Mesenteric fat pad (tissue), 1 donor: ENCODE results near the gene CHRDL2. TPM values are rescaled to one million over a fixed set of nuclear protein-coding genes. Genes with fewer than 3 reads are reported as not detected.
"Not testable (repeated sequence)": the region's sequence is repeated elsewhere in the genome, so short reads cannot be mapped to it uniquely, and the experiment has no call there.

ENCODE experiments used
- DNase-seq: peaks from one replicate; pipeline ENCODE4 v3.0.0-alpha.2; 2020; ENCODE audit warnings: low spot score
- long read RNA-seq: library from polyadenylated mRNA; unstranded; transcript quantifications from one replicate; pipeline ENCODE4 v2.0.0, GENCODE V29; 2020
- total RNA-seq: library from RNA; stranded (reverse); fragmentation: NEBNext Ultra II Directional; extraction: Animal tissue kit (Norgen Biotek cat#: 25700); gene quantifications from one replicate; pipeline ENCODE4 v1.2.1, GENCODE V29; 2021
- donor health status: DM: yes; HTN: yes; CAD: no.

The CHRDL2 gene
- 0.67 TPM for total RNA-seq
- long read RNA-seq = 0 reads

GRCh38 chr11:74731301-74732094, at the start of gene CHRDL2:
TSS of gene CHRDL2 (minus strand) at chr11:74731426. CDS start at chr11:74730888, 538 bp downstream.
- DNase-seq = no peak

- no peak for DNase-seq
These were observed 49.2 kb upstream of the CHRDL2 start for GRCh38 chr11:74780248-74781005.

- no peak for DNase-seq
These were observed 47.4 kb upstream of the CHRDL2 start for GRCh38 chr11:74778581-74778980.

GRCh38 chr11:74777877-74778276, 46.7 kb upstream of the CHRDL2 start:
- no peak for DNase-seq

GRCh38 chr11:74777038-74777437, 45.8 kb upstream of the CHRDL2 start:
- DNase-seq = no peak

- no peak for DNase-seq
These were observed 45.3 kb upstream of the CHRDL2 start for GRCh38 chr11:74776546-74776945.

GRCh38 chr11:74775762-74776161, 44.5 kb upstream of the CHRDL2 start:
- DNase-seq = no peak

GRCh38 chr11:74773476-74773875, 42.2 kb upstream of the CHRDL2 start:
- no peak for DNase-seq

- DNase-seq = no peak
These were observed 39.9 kb upstream of the CHRDL2 start for GRCh38 chr11:74771139-74771538.

GRCh38 chr11:74770456-74770855, 39.2 kb upstream of the CHRDL2 start:
- DNase-seq = no peak

GRCh38 chr11:74769055-74769707, 38.0 kb upstream of the CHRDL2 start:
- no peak for DNase-seq

GRCh38 chr11:74768172-74768651, 37.0 kb upstream of the CHRDL2 start:
- DNase-seq = not testable (repeated sequence)

- no peak for DNase-seq
These were observed 35.7 kb upstream of the CHRDL2 start for GRCh38 chr11:74766905-74767304.

GRCh38 chr11:74756571-74756970, 25.3 kb upstream of the CHRDL2 start:
- no peak for DNase-seq

- no peak for DNase-seq
These were observed 24.3 kb upstream of the CHRDL2 start for GRCh38 chr11:74755395-74755995.

- DNase-seq = no peak
These were observed 23.5 kb upstream of the CHRDL2 start for GRCh38 chr11:74754507-74755252.

- DNase-seq = no peak
These were observed 20.1 kb upstream of the CHRDL2 start for GRCh38 chr11:74751303-74751702.

GRCh38 chr11:74750598-74750997, 19.4 kb upstream of the CHRDL2 start:
- DNase-seq = not testable (repeated sequence)

- DNase-seq = no peak
These were observed 18.7 kb upstream of the CHRDL2 start for GRCh38 chr11:74749965-74750296.

- no peak for DNase-seq
These were observed 18.1 kb upstream of the CHRDL2 start for GRCh38 chr11:74749127-74749964.
